ENCODE measurements around the gene SPPL2A.
A peak's percentile ranks its signal among the peaks of the same experiment; 100 is the strongest.

The SPPL2A gene

GRCh38 chr15:50797926-50798325 lies 32.4 kb upstream of the SPPL2A start:
- H3K4me1 ChIP-seq (ENCODE audit: insufficient read depth, poor library complexity, severe bottlenecking): peaks cover 21% of the 10 kb centered on the region
- ATAC-seq (ENCODE audit: low read depth) (peak; percentile 74), DNase-seq (ENCODE audit: low spot score) (no peak)
- peak overlapping the region; percentile 30 for H3K27ac ChIP-seq (ENCODE audit: poor library complexity, severe bottlenecking)
- H3K9me3 ChIP-seq (ENCODE audit: severe bottlenecking): no peaks in the 10 kb centered on the region
- no peak overlapping the region for H3K4me3 ChIP-seq (ENCODE audit: severe bottlenecking)
- no peak for TF ChIP-seq CTCF (IDR thresholded peaks at IDR 0.05; ENCODE audit: poor library complexity, severe bottlenecking)
- no peaks in the 10 kb centered on the region for H3K36me3 ChIP-seq (ENCODE audit: low read depth)
- H3K27me3 ChIP-seq (ENCODE audit: insufficient read depth, poor library complexity, severe bottlenecking): no peaks in the 10 kb centered on the region

- no peak for TF ChIP-seq CTCF (IDR thresholded peaks at IDR 0.05; ENCODE audit: poor library complexity, severe bottlenecking)
- Histone ChIP-seq H3K4me3 (ENCODE audit: severe bottlenecking) (no peak overlapping the region), H3K4me1 (ENCODE audit: insufficient read depth, poor library complexity, severe bottlenecking) (no peaks in the 10 kb centered on the region), H3K9me3 (ENCODE audit: severe bottlenecking) (no peaks in the 10 kb centered on the region), H3K36me3 (ENCODE audit: low read depth) (no peaks in the 10 kb centered on the region), H3K27me3 (ENCODE audit: insufficient read depth, poor library complexity, severe bottlenecking) (no peaks in the 10 kb centered on the region), H3K27ac (ENCODE audit: poor library complexity, severe bottlenecking) (no peak overlapping the region)
- DNase-seq (ENCODE audit: low spot score): no peak
- no peak for ATAC-seq (ENCODE audit: low read depth)
These were observed 26.0 kb upstream of the SPPL2A start for GRCh38 chr15:50791486-50791885.

GRCh38 chr15:50790778-50791453 lies 25.4 kb upstream of the SPPL2A start:
- Histone ChIP-seq H3K36me3 (ENCODE audit: low read depth) (no peaks in the 10 kb centered on the region), H3K27me3 (ENCODE audit: insufficient read depth, poor library complexity, severe bottlenecking) (no peaks in the 10 kb centered on the region), H3K9me3 (ENCODE audit: severe bottlenecking) (no peaks in the 10 kb centered on the region), H3K27ac (ENCODE audit: poor library complexity, severe bottlenecking) (no peak overlapping the region), H3K4me1 (ENCODE audit: insufficient read depth, poor library complexity, severe bottlenecking) (no peaks in the 10 kb centered on the region), H3K4me3 (ENCODE audit: severe bottlenecking) (no peak overlapping the region)
- TF ChIP-seq CTCF (IDR thresholded peaks at IDR 0.05; ENCODE audit: poor library complexity, severe bottlenecking): no peak
- no peak for ATAC-seq (ENCODE audit: low read depth)
- DNase-seq (ENCODE audit: low spot score): no peak

- no peak overlapping the region for H3K4me3 ChIP-seq (ENCODE audit: severe bottlenecking)
- H3K36me3 ChIP-seq (ENCODE audit: low read depth): no peaks in the 10 kb centered on the region
- H3K9me3 ChIP-seq (ENCODE audit: severe bottlenecking): no peaks in the 10 kb centered on the region
- no peak overlapping the region for H3K27ac ChIP-seq (ENCODE audit: poor library complexity, severe bottlenecking)
- no peaks in the 10 kb centered on the region for H3K27me3 ChIP-seq (ENCODE audit: insufficient read depth, poor library complexity, severe bottlenecking)
- DNase-seq (ENCODE audit: low spot score): no peak
- TF ChIP-seq CTCF (IDR thresholded peaks at IDR 0.05; ENCODE audit: poor library complexity, severe bottlenecking): no peak
- peaks cover 5% of the 10 kb centered on the region for H3K4me1 ChIP-seq (ENCODE audit: insufficient read depth, poor library complexity, severe bottlenecking)
- ATAC-seq (ENCODE audit: low read depth): peak; percentile 79
These were observed 21.4 kb upstream of the SPPL2A start for GRCh38 chr15:50786871-50787270.

- no peaks in the 10 kb centered on the region for H3K36me3 ChIP-seq (ENCODE audit: low read depth)
- H3K27ac ChIP-seq (ENCODE audit: poor library complexity, severe bottlenecking): no peak overlapping the region
- H3K4me1 ChIP-seq (ENCODE audit: insufficient read depth, poor library complexity, severe bottlenecking): peaks cover 5% of the 10 kb centered on the region
- no peak overlapping the region for H3K4me3 ChIP-seq (ENCODE audit: severe bottlenecking)
- no peaks in the 10 kb centered on the region for H3K27me3 ChIP-seq (ENCODE audit: insufficient read depth, poor library complexity, severe bottlenecking)
- no peaks in the 10 kb centered on the region for H3K9me3 ChIP-seq (ENCODE audit: severe bottlenecking)
- no peak for TF ChIP-seq CTCF (IDR thresholded peaks at IDR 0.05; ENCODE audit: poor library complexity, severe bottlenecking)
- DNase-seq (ENCODE audit: low spot score): no peak
- ATAC-seq (ENCODE audit: low read depth): no peak
These were observed 20.9 kb upstream of the SPPL2A start for GRCh38 chr15:50786438-50786837.

All from RWPE2 (cell line).